NCI-H1105 treated with DMSO at 0.1 percent for 48 hours (cell line): Measurements from ENCODE around the gene PDSS1.

ENCODE experiments used
- DNase-seq: peaks from one replicate; lab custom pipeline; 2025; lab: John Stamatoyannopoulos, UW

Gene PDSS1

DNA sequence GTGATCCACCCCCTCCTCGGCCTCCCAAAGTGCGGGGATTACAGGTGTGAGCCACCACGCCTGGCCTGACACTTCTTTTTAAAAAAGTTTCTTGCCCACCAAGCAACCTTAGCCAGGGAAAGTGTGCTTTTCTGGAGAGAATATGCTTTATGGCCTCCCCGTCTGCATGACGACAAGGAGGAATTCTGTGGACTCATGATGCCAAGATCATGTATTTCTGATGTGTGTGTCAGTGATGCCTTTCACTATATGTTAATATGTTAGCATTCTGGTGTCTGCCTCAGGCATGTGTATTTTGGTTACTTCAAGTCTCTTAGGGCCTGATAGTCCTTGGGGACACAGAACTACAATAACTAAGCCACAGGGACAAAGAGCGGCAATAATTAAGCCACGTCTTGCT lies 2.1 kb downstream of the PDSS1 start:
- no peak for DNase-seq

DNA sequence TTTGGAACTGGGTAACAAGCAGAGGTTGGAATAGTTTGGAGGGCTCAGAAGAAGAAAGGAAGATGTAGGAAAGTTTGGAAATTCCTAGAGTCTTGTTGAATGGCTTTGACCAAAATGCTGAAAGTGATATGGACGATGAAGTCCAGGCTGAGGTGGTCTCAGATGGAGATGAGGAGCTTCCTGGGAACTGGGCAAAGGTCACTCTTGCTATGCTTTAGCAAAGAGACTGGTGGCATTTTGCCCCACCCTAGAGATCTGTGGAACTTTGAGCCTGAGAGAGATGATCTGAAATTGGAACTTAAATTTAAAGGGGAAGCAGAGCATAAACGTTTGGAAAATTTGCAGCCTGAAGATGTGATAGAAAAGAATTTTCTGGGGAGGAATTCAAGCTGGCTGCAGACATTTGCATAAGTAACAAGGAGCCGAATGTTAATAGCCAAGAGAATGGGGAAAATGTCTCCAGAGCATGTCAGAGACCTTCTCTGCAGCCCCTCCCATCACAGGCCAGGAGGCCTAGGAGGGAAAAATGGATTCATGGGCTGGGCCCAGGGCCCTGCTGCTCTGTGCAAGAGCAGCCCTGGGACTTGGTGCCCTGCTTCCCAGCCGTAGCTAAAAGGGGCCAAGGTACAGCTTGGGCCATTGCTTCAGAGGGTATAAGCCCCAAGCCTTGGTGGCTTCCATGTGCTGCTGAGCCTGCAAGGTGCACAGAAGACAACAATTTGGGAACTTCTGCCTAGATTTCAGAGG lies 3.6 kb downstream of the PDSS1 start:
- DNase-seq, result no peak

DNA sequence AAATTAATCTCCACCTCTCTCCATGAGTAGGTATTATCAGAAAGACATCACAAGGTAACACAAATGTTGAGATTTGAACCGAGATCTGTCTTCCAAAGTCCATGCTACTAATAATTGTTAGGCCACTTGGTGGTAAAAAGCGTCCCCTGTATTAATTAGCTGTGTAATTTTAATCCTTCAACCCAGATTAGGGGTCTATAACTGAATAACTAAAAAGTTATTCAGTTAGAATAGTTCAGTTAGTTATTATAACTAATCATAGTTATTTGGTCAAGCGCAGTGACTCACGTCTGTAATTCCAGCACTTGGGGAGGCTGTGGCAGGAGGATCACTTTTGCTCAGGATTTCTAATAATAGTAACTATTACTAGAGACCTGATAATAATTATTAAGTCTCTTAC lies 5.6 kb downstream of the PDSS1 start:
- DNase-seq, result no peak

GRCh38 chr10:26703974-26704373 lies 6.5 kb downstream of the PDSS1 start:
- DNase-seq, result no peak

- DNase-seq, result no peak
Observed at GRCh38 chr10:26706206-26706605, 8.7 kb downstream of the PDSS1 start.

DNA sequence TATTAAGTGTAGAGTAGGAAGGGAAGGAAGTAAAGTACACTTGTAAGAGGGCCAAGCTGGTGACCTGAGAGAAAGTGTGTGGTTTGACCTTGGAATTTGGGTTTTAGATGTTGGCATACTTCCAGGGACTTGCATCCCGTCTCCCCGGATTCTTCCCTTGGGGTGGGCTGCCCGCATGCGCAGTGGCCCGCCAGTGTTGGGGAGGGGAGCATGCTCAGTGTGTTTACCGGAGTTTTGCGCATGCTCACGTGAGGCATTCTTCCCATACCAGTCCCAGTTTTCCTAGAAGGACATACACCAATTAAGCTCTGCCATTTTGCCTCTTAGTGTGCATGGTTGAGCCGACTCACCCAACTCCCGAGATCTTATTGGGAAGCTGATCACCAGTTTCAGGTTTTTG lies 9.4 kb downstream of the PDSS1 start:
- DNase-seq, result no peak

GRCh38 chr10:26711324-26711723 lies 13.8 kb downstream of the PDSS1 start:
- no peak for DNase-seq

- DNase-seq, result no peak
Observed at GRCh38 chr10:26714415-26715136, 17.1 kb downstream of the PDSS1 start.

GRCh38 chr10:26715137-26715487 lies 17.6 kb downstream of the PDSS1 start:
- no peak for DNase-seq

DNA sequence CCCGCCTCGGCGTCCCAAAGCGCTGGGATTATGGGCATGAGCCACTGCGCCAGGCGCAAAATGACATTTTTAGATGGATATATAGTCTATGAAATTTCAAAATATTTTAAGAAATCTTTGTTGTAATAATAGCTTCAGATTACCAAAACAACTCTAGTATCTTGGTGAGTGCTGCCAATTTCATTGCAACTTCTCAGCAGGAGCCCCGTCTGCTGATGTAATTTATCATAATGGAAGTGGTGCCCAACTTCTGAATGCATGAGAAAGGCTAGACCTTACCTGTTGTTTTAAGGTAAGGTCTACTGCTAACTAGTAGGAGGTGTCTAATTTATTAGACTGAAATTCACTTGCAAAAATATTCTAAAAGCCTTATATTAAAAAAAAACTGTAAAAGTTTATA lies 20.0 kb downstream of the PDSS1 start:
- no peak for DNase-seq

GRCh38 chr10:26721561-26721960 lies 24.1 kb downstream of the PDSS1 start:
- no peak for DNase-seq

- no peak for DNase-seq
Observed at GRCh38 chr10:26723016-26723415, 25.5 kb downstream of the PDSS1 start.

- peak; percentile 32 for DNase-seq
Observed at GRCh38 chr10:26725837-26726727, 28.6 kb downstream of the PDSS1 start.

- DNase-seq, result no peak
Observed at GRCh38 chr10:26727005-26727404, 29.5 kb downstream of the PDSS1 start.

GRCh38 chr10:26728957-26729356 lies 31.5 kb downstream of the PDSS1 start:
- DNase-seq, result no peak

- no peak for DNase-seq
Observed at GRCh38 chr10:26729395-26729794, 31.9 kb downstream of the PDSS1 start.

DNA sequence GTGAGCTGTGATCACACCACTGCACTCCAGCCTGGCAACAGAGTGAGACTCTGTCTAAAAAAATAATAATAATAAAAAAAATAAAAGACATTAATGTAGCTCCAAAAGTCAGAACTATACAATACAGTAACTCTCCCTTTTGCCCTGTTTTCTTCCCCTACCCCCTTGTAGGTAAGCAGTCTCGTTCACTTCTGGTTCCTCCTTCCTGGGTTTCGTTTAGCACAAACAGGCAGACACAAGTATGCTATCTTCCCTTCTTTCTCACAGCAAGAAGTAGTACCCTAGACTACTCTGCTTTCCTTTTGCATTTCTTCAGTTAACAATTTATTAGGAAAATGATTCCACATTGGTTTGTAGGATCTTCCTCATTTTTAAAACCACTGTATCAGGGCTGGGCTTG lies 33.1 kb downstream of the PDSS1 start:
- no peak for DNase-seq

GRCh38 chr10:26733750-26734568 lies 36.5 kb downstream of the PDSS1 start:
- no peak for DNase-seq

DNA sequence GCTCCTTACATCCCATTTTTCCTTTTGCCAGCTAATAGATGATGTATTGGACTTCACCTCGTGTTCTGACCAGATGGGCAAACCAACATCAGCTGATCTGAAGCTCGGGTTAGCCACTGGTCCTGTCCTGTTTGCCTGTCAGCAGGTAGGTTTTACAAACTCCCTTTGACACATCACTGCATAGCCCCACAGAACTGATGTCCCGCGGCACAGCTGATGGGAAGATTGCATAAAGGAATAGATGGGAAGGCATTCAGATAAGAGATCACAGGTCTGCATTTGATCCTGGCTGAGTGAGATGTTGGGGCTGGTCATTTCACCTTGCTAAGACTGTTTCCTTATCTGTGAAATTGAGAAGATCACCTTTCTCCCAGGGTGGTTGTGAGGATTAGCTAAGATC lies 37.9 kb downstream of the PDSS1 start:
- DNase-seq, result no peak

GRCh38 chr10:26737730-26738129 lies 40.2 kb downstream of the PDSS1 start:
- DNase-seq, result no peak

- no peak for DNase-seq
Observed at GRCh38 chr10:26738301-26738911, 40.9 kb downstream of the PDSS1 start.
